Neural cell (in vitro differentiated cells): ENCODE data around the gene ATP12A.

Source experiments
- CTCF ChIP-seq: fragments of 450-650 bp; IDR thresholded peaks from 2 replicates; pipeline ENCODE4 v1.5.1; 2014; ENCODE audit warnings: antibody characterized with exemption, mild to moderate bottlenecking, moderate library complexity; ENCODE audit not compliant: poor library complexity, severe bottlenecking
- EP300 ChIP-seq: fragments of 450-650 bp; conservative IDR thresholded peaks from 2 replicates; pipeline ENCODE4 v1.6.1; 2014; ENCODE audit warnings: antibody characterized with exemption, mild to moderate bottlenecking, moderate library complexity; ENCODE audit not compliant: poor library complexity, severe bottlenecking
- EZH2 ChIP-seq: fragments of 200-600, 300-800 bp; shearing (Covaris generic), sonication (generic); IDR thresholded peaks from 2 replicates; pipeline ENCODE4 v1.6.1; 2014; ENCODE audit warnings: antibody characterized with exemption, low read length, borderline replicate concordance, mild to moderate bottlenecking; ENCODE audit not compliant: insufficient read depth, poor library complexity, severe bottlenecking
- MXI1 ChIP-seq: fragments of 450-650 bp; conservative IDR thresholded peaks from 2 replicates; pipeline ENCODE4 v1.6.1; 2014; ENCODE audit warnings: antibody characterized with exemption, mild to moderate bottlenecking; ENCODE audit not compliant: poor library complexity, severe bottlenecking
- POLR2AphosphoS5 ChIP-seq: IDR thresholded peaks from 2 replicates; pipeline ENCODE4 v1.6.1; 2012
- TAF1 ChIP-seq: IDR thresholded peaks from 2 replicates; pipeline ENCODE4 v1.6.1; 2012; ENCODE audit warnings: low read depth

GRCh38 chr13:24659239-24659638 lies 21.0 kb upstream of the ATP12A start:
- TF ChIP-seq CTCF (no peak), EZH2 (no peak), MXI1 (no peak), EP300 (no peak), POLR2AphosphoS5 (no peak), TAF1 (no peak)
